Subcutaneous abdominal adipose tissue (tissue), 5 donors: ENCODE measurements around the gene PDE3B.

ENCODE experiments used
- H3K27ac ChIP-seq: one replicate; pipeline ENCODE4 v1.7.0; 2013; ENCODE audit warnings: low read depth, mild to moderate bottlenecking, inconsistent platforms, low read length, moderate library complexity
- H3K27me3 ChIP-seq, 5 donors: one replicate each; pipeline ENCODE4 v1.7.0; 2013; ENCODE audit warnings: low read length in 5 of 5, inconsistent platforms in 1 of 5; ENCODE audit not compliant: control insufficient read depth in 5 of 5, insufficient read depth in 4 of 5
- H3K36me3 ChIP-seq, 5 donors: one replicate each; pipeline ENCODE4 v1.7.0; 2013; ENCODE audit warnings: low read length in 5 of 5; ENCODE audit not compliant: control insufficient read depth in 5 of 5, insufficient read depth in 5 of 5
- H3K4me1 ChIP-seq, 5 donors: one replicate each; pipeline ENCODE4 v1.7.0; 2013; ENCODE audit warnings: low read length in 5 of 5, mild to moderate bottlenecking in 3 of 5, moderate library complexity in 1 of 5; ENCODE audit not compliant: control insufficient read depth in 5 of 5, insufficient read depth in 5 of 5
- H3K4me3 ChIP-seq, 5 donors: one replicate each; pipeline ENCODE4 v1.7.0; 2013; ENCODE audit warnings: low read length in 5 of 5, low read depth in 1 of 5
- H3K9ac ChIP-seq, 5 donors: one replicate each; pipeline ENCODE4 v1.7.0; 2013; ENCODE audit warnings: low read length in 5 of 5, mild to moderate bottlenecking in 4 of 5, moderate library complexity in 3 of 5
- H3K9me3 ChIP-seq, 5 donors: one replicate each; pipeline ENCODE4 v1.7.0; 2013; ENCODE audit warnings: low read length in 5 of 5; ENCODE audit not compliant: control insufficient read depth in 5 of 5
- donor health status: healthy.
- donor health status: healthy.
- donor health status: healthy.
- donor health status: healthy.
- donor health status: healthy.

The PDE3B gene

DNA sequence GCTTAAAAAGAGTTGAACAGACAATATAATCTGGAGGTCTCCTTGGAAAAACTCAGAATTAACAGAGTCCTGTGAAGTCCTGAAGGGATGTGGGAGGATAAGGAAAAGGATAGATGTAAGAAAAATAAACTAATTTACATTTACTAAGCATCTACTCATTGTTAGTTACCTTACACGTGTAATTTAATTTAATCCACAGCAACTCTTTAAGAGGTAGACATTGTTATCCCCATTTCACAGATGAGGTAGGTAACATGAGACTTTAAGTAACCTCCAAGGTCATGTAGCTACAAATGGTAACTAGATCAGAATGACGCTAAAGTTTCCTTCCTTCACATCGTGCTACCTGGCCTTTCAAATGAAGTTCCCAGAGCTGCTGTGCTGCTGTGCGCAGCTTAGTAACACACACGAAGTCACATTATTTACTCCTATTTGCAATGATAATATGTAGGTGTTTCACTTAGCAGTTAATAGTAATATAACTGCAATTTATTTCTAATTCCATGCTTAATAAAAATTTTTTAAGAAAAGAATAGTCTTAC, 5.7 kb upstream of the PDE3B start:
- no peak overlapping the region for H3K4me3 ChIP-seq
- no peak overlapping the region for H3K27ac ChIP-seq
- H3K36me3 ChIP-seq, result no peaks in the 10 kb centered on the region
- H3K27me3 ChIP-seq, result no peaks in the 10 kb centered on the region
- H3K9ac ChIP-seq, result no peak overlapping the region
- H3K9me3 ChIP-seq, result no peaks in the 10 kb centered on the region
- H3K4me1 ChIP-seq, result peaks cover 0 to 20% (median 10%) of the 10 kb centered on the region in 5 donors

DNA sequence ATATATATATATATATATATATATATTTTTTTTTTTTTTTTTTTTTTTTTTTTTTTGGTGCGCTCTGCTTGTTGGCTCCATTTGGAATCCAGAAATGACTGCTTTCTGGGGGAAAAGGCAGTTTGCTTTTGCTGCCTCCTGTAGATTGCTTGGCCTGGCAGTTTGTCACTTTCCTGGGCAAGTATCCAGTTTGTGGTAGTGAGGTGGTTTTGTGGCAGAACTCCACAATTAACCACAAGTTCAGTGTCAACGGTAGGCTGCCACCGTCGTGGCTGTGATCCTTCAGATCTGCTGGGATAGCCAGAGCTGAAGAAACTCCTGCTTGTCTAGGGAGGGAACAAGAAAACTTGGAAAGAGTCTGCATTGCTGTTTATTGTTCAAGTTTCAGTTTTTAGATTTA, 5.0 kb upstream of the PDE3B start:
- Histone ChIP-seq H3K27ac (peak overlapping the region; percentile 12), H3K4me1 (peaks cover 0 to 20% (median 15%) of the 10 kb centered on the region in 5 donors), H3K27me3 (no peaks in the 10 kb centered on the region)

GRCh38 chr11:14641801-14642200, 1.8 kb upstream of the PDE3B start:
- no peak overlapping the region for H3K9ac ChIP-seq
- H3K27me3 ChIP-seq, result no peaks in the 10 kb centered on the region
- peak overlapping the region; percentile 43 for H3K27ac ChIP-seq
- H3K9me3 ChIP-seq, result no peaks in the 10 kb centered on the region
- no peaks in the 10 kb centered on the region for H3K36me3 ChIP-seq
- H3K4me3 ChIP-seq, result no peak overlapping the region
- H3K4me1 ChIP-seq, result peaks cover 0 to 31% (median 25%) of the 10 kb centered on the region in 5 donors

More for the DNA sequence above, 5.0 kb upstream of the PDE3B start:
- Histone ChIP-seq H3K36me3 (no peaks in the 10 kb centered on the region), H3K9me3 (no peaks in the 10 kb centered on the region), H3K4me3 (no peak overlapping the region), H3K9ac (no peak overlapping the region)

DNA sequence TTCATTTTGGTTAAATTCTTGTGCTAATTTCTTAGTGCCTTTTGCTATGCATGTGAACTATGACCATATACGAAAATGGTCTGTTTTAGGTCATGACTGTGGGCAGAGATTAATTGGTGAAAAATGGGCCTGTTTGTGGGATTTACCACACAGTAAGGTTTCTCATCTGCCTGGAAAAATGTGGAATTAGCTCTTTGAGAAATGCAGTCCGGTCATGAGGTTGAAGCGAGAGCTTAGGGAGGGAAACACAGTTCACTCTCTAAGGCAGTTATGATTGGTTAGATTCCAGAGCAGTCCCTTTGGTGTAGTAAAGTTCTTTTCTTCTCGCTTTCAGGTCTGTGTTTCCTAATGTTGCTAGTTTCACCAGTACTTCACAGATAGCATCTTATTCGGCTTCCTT, 1.2 kb upstream of the PDE3B start:
- Histone ChIP-seq H3K4me1 (peaks cover 0 to 31% (median 25%) of the 10 kb centered on the region in 5 donors), H3K4me3 (peak overlapping the region in 3 of 5 donors; percentile 68 to 95 (median 89)), H3K27ac (peak overlapping the region; percentile 43), H3K36me3 (no peaks in the 10 kb centered on the region), H3K9me3 (no peaks in the 10 kb centered on the region), H3K27me3 (no peaks in the 10 kb centered on the region), H3K9ac (peak overlapping the region in 1 of 5 donors; percentile 48)

- H3K27ac ChIP-seq, result peak overlapping the region; percentile 43
- peaks cover 0 to 31% (median 22%) of the 10 kb centered on the region in 5 donors for H3K4me1 ChIP-seq
- peak overlapping the region in 1 of 5 donors; percentile 66 for H3K9ac ChIP-seq
- peak overlapping the region; percentile 68 to 95 (median 89) for H3K4me3 ChIP-seq
- H3K27me3 ChIP-seq, result no peaks in the 10 kb centered on the region
- no peaks in the 10 kb centered on the region for H3K36me3 ChIP-seq
- no peaks in the 10 kb centered on the region for H3K9me3 ChIP-seq
Observed at GRCh38 chr11:14642873-14643696, 519 bp upstream of the PDE3B start.

DNA sequence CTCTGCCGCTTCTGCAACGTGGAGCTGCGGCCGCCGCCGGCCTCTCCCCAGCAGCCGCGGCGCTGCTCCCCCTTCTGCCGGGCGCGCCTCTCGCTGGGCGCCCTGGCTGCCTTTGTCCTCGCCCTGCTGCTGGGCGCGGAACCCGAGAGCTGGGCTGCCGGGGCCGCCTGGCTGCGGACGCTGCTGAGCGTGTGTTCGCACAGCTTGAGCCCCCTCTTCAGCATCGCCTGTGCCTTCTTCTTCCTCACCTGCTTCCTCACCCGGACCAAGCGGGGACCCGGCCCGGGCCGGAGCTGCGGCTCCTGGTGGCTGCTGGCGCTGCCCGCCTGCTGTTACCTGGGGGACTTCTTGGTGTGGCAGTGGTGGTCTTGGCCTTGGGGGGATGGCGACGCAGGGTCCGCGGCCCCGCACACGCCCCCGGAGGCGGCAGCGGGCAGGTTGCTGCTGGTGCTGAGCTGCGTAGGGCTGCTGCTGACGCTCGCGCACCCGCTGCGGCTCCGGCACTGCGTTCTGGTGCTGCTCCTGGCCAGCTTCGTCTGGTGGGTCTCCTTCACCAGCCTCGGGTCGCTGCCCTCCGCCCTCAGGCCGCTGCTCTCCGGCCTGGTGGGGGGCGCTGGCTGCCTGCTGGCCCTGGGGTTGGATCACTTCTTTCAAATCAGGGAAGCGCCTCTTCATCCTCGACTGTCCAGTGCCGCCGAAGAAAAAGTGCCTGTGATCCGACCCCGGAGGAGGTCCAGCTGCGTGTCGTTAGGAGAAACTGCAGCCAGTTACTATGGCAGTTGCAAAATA, 816 bp downstream of the PDE3B start:
- Histone ChIP-seq H3K36me3 (no peaks in the 10 kb centered on the region), H3K9me3 (no peaks in the 10 kb centered on the region), H3K4me1 (peaks cover 0 to 35% (median 29%) of the 10 kb centered on the region in 5 donors), H3K27ac (peak overlapping the region; percentile 90), H3K4me3 (peak overlapping the region; percentile 83 to 95 (median 89)), H3K27me3 (no peaks in the 10 kb centered on the region), H3K9ac (peak overlapping the region; percentile 68 to 92 (median 79))

GRCh38 chr11:14645015-14645912, 1.7 kb downstream of the PDE3B start:
- H3K9ac ChIP-seq, result peak overlapping the region; percentile 73 to 92 (median 79)
- no peaks in the 10 kb centered on the region for H3K9me3 ChIP-seq
- no peaks in the 10 kb centered on the region for H3K36me3 ChIP-seq
- H3K27me3 ChIP-seq, result no peaks in the 10 kb centered on the region
- peak overlapping the region; percentile 83 to 95 (median 89) for H3K4me3 ChIP-seq
- peaks cover 0 to 38% (median 33%) of the 10 kb centered on the region in 5 donors for H3K4me1 ChIP-seq
- H3K27ac ChIP-seq, result peak overlapping the region; percentile 90

GRCh38 chr11:14645985-14646900, 2.6 kb downstream of the PDE3B start:
- peaks cover 0 to 4% (median 0%) of the 10 kb centered on the region in 5 donors for H3K9me3 ChIP-seq
- no peaks in the 10 kb centered on the region for H3K27me3 ChIP-seq
- peaks cover 0 to 38% (median 33%) of the 10 kb centered on the region in 5 donors for H3K4me1 ChIP-seq
- peaks cover 0 to 8% (median 2%) of the 10 kb centered on the region in 5 donors for H3K36me3 ChIP-seq
- H3K27ac ChIP-seq, result peak overlapping the region; percentile 90
- peak overlapping the region; percentile 53 to 92 (median 79) for H3K9ac ChIP-seq
- H3K4me3 ChIP-seq, result peak overlapping the region; percentile 83 to 95 (median 89)
